GM12878 (cell line): Measurements from ENCODE around the gene NCF2. TPM values are rescaled to one million over a fixed set of nuclear protein-coding genes. Genes with fewer than 3 reads are reported as not detected.

Source experiments
- BACH1 ChIP-seq: fragments of 450-650 bp; IDR thresholded peaks from 2 replicates; pipeline ENCODE4 v1.6.1; 2017; ENCODE audit warnings: mild to moderate bottlenecking, borderline replicate concordance
- BMI1 ChIP-seq: fragments of 450-650 bp; IDR thresholded peaks from 2 replicates; pipeline ENCODE4 v1.6.1; 2016; ENCODE audit warnings: mild to moderate bottlenecking, moderate library complexity, borderline replicate concordance
- CREB1 ChIP-seq: IDR thresholded peaks from 2 replicates; pipeline ENCODE4 v1.6.1; 2012; ENCODE audit warnings: low read depth, mild to moderate bottlenecking, inconsistent platforms
- FOS ChIP-seq: IDR thresholded peaks from 3 replicates; pipeline ENCODE4 v1.6.1; 2011; ENCODE audit warnings: borderline replicate concordance; ENCODE audit not compliant: insufficient read length; ENCODE audit errors: extremely low read depth
- FOXK2 ChIP-seq: fragments of 450-650 bp; IDR thresholded peaks from 2 replicates; pipeline ENCODE4 v1.6.1; 2017; ENCODE audit warnings: mild to moderate bottlenecking, moderate library complexity
- GATAD2B ChIP-seq: fragments of 450-650 bp; conservative IDR thresholded peaks from 2 replicates; pipeline ENCODE4 v1.6.1; 2017; ENCODE audit warnings: low read depth, mild to moderate bottlenecking, moderate library complexity
- LARP7 ChIP-seq: fragments of 450-650 bp; IDR thresholded peaks from 2 replicates; pipeline ENCODE4 v1.6.1; 2017; ENCODE audit warnings: mild to moderate bottlenecking
- MEF2B ChIP-seq: fragments of 450-650 bp; IDR thresholded peaks from 2 replicates; pipeline ENCODE4 v1.6.1; 2018; ENCODE audit warnings: mild to moderate bottlenecking, moderate library complexity; ENCODE audit not compliant: partially characterized antibody, poor library complexity, severe bottlenecking
- MYB ChIP-seq: fragments of 150-350 bp; IDR thresholded peaks from 2 replicates; pipeline ENCODE4 v1.6.1; 2014; ENCODE audit warnings: mild to moderate bottlenecking, low read depth, low read length, borderline replicate concordance
- MYC ChIP-seq: IDR thresholded peaks from 2 replicates; pipeline ENCODE4 v1.6.1; 2011; ENCODE audit warnings: mild to moderate bottlenecking, low read length, moderate library complexity, inconsistent platforms; ENCODE audit not compliant: insufficient read depth, insufficient replicate concordance, insufficient read length, severe bottlenecking
- NR2C1 ChIP-seq: fragments of 450-650 bp; IDR thresholded peaks from 2 replicates; pipeline ENCODE4 v1.6.1; 2017; ENCODE audit warnings: antibody characterized with exemption, mild to moderate bottlenecking, moderate library complexity
- PAX5 ChIP-seq: IDR thresholded peaks from 2 replicates; pipeline ENCODE4 v1.6.1; 2011; ENCODE audit warnings: low read depth, low read length, borderline replicate concordance
- PAX8 ChIP-seq: fragments of 450-650 bp; IDR thresholded peaks from 2 replicates; pipeline ENCODE4 v1.6.1; 2017; ENCODE audit warnings: mild to moderate bottlenecking, moderate library complexity
- RELA ChIP-seq: fragments of 450-650 bp; IDR thresholded peaks from 2 replicates; pipeline ENCODE4 v1.8.0; 2014; ENCODE audit warnings: borderline replicate concordance; ENCODE audit not compliant: partially characterized antibody
- TAF1 ChIP-seq: IDR thresholded peaks from 2 replicates; pipeline ENCODE4 v1.6.1; 2011; ENCODE audit warnings: mild to moderate bottlenecking, low read depth, low read length, borderline replicate concordance
- USF2 ChIP-seq: IDR thresholded peaks from 2 replicates; pipeline ENCODE4 v1.6.1; 2011; ENCODE audit warnings: low read depth, low read length, improper control_type of control experiment, borderline replicate concordance
- WRNIP1 ChIP-seq: IDR thresholded peaks from 2 replicates; pipeline ENCODE4 v1.6.1; 2011; ENCODE audit warnings: low read depth, low read length, improper control_type of control experiment, borderline replicate concordance
- ZNF384 ChIP-seq: IDR thresholded peaks from 2 replicates; pipeline ENCODE4 v1.6.1; 2012; ENCODE audit warnings: low read depth, mild to moderate bottlenecking, low read length, improper control_type of control experiment, borderline replicate concordance
- polyA plus RNA-seq, 11 experiments: library from polyadenylated mRNA; depleted of rRNA in 4 of 11; unstranded in 6 of 11; stranded (reverse) in 5 of 11; fragments of >200 nt; fragmentation: Nextera tagmentation in 4 of 11; fragmentation: Illumina TruSeq in 1 of 11; extraction: Ambion mirVana in 4 of 11; extraction: Trizol in 1 of 11; gene quantifications; 1 replicate in 1 of 11; 2 replicates in 10 of 11; pipeline versions ENCODE4 v1.2.1 to v1.2.3, GENCODE V29; 2011 to 2016; ENCODE audit warnings: inconsistent platforms in 2 of 11, missing spikeins in 2 of 11, low read depth in 1 of 11
- total RNA-seq, 4 experiments: library from RNA; depleted of rRNA in 3 of 4; stranded (reverse); fragments of >200 nt in 3 of 4; fragmentation: Illumina TruSeq in 1 of 4; extraction: Trizol in 1 of 4; gene quantifications; 2 replicates each; pipeline versions ENCODE4 v1.2.1 to v1.2.3, GENCODE V29; 2013 to 2021
- TF ChIP-seq, protein P1 (sequence below): fragments of 450-650 bp; IDR thresholded peaks from 2 replicates; pipeline ENCODE4 v1.6.1; 2017; ENCODE audit warnings: borderline replicate concordance
- TF ChIP-seq, protein P2 (sequence below): fragments of 450-650 bp; conservative IDR thresholded peaks from 2 replicates; pipeline ENCODE4 v1.6.1; 2017; ENCODE audit warnings: mild to moderate bottlenecking, moderate library complexity
- TF ChIP-seq, protein P3 (sequence below): IDR thresholded peaks from 2 replicates; pipeline ENCODE4 v1.6.1; 2011; ENCODE audit warnings: mild to moderate bottlenecking, low read depth, low read length, moderate library complexity; ENCODE audit not compliant: insufficient replicate concordance

Gene NCF2
- total and polyA plus RNA-seq, 10 of the 15 experiments (the other 5 are each of a cell fraction or from before 2014, with no cell fraction given), result 31.4 to 256 (median 77.1) TPM

DNA sequence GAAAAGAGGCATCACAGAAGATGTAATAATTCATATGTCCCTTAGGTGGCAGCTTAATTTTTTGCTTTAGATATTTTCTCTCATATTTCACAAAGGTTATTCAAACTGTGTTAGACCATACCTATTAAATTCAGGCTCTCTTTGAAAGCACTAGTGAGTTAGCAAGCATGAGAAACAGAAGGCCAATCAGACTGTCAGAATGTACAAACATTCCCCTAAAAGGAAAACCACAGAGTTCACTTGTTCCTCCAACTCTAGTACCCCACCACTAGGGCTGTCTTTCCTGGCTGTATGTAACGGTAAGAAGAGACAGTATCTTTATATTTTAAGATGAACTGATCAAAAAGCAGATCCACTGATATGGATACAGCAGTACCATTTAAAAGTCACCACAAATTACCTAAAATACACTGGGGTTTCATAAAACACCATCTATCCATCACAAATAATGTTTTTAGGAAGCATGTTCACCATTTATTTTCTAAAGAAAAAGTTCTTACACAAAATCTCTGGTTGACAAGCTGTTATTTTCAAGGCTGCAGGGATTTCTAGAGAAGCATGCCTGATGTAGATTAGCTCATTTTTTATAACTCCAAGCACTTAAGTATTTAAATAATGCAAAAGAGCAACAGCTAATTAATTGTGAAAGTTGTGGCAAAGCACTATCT, 43.6 kb upstream of the NCF2 start (continued):
- TF ChIP-seq MYC (no peak), CREB1 (peak; percentile 7; the same call in 1 of the 2 replicates), USF2 (no peak), MEF2B (no peak), RELA (no peak), BMI1 (no peak), WRNIP1 (no peak), PAX5 (no peak), BACH1 (no peak), TAF1 (peak; percentile 56; the same call in 1 of the 2 replicates), FOXK2 (no peak), GATAD2B (no peak), MYB (no peak), PAX8 (no peak), NR2C1 (no peak), FOS (no peak), ZNF384 (no peak), LARP7 (no peak)
- TF ChIP-seq, protein P1, sequence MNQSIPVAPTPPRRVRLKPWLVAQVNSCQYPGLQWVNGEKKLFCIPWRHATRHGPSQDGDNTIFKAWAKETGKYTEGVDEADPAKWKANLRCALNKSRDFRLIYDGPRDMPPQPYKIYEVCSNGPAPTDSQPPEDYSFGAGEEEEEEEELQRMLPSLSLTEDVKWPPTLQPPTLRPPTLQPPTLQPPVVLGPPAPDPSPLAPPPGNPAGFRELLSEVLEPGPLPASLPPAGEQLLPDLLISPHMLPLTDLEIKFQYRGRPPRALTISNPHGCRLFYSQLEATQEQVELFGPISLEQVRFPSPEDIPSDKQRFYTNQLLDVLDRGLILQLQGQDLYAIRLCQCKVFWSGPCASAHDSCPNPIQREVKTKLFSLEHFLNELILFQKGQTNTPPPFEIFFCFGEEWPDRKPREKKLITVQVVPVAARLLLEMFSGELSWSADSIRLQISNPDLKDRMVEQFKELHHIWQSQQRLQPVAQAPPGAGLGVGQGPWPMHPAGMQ, result no peak
- TF ChIP-seq, protein P2, sequence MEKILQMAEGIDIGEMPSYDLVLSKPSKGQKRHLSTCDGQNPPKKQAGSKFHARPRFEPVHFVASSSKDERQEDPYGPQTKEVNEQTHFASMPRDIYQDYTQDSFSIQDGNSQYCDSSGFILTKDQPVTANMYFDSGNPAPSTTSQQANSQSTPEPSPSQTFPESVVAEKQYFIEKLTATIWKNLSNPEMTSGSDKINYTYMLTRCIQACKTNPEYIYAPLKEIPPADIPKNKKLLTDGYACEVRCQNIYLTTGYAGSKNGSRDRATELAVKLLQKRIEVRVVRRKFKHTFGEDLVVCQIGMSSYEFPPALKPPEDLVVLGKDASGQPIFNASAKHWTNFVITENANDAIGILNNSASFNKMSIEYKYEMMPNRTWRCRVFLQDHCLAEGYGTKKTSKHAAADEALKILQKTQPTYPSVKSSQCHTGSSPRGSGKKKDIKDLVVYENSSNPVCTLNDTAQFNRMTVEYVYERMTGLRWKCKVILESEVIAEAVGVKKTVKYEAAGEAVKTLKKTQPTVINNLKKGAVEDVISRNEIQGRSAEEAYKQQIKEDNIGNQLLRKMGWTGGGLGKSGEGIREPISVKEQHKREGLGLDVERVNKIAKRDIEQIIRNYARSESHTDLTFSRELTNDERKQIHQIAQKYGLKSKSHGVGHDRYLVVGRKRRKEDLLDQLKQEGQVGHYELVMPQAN, result no peak
- TF ChIP-seq, protein P3, sequence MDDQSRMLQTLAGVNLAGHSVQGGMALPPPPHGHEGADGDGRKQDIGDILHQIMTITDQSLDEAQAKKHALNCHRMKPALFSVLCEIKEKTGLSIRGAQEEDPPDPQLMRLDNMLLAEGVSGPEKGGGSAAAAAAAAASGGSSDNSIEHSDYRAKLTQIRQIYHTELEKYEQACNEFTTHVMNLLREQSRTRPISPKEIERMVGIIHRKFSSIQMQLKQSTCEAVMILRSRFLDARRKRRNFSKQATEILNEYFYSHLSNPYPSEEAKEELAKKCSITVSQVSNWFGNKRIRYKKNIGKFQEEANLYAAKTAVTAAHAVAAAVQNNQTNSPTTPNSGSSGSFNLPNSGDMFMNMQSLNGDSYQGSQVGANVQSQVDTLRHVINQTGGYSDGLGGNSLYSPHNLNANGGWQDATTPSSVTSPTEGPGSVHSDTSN, result no peak
